Activated CD4-positive, CD25-positive, alpha-beta regulatory T cell treated with anti-CD3 and anti-CD28 coated beads, Interleukin-2, amount 50 U/mL, for 24 hours (primary cell): ENCODE measurements around the gene LRWD1.

Source experiments
- ATAC-seq, 2 donors: fragments of 150-1000 bp; cut with Tn5 transposase; one replicate each; pipeline ENCODE4 v1.10.0; 2021; ENCODE audit warnings: mild to moderate bottlenecking in 1 of 2, moderate library complexity in 1 of 2

The LRWD1 gene

DNA sequence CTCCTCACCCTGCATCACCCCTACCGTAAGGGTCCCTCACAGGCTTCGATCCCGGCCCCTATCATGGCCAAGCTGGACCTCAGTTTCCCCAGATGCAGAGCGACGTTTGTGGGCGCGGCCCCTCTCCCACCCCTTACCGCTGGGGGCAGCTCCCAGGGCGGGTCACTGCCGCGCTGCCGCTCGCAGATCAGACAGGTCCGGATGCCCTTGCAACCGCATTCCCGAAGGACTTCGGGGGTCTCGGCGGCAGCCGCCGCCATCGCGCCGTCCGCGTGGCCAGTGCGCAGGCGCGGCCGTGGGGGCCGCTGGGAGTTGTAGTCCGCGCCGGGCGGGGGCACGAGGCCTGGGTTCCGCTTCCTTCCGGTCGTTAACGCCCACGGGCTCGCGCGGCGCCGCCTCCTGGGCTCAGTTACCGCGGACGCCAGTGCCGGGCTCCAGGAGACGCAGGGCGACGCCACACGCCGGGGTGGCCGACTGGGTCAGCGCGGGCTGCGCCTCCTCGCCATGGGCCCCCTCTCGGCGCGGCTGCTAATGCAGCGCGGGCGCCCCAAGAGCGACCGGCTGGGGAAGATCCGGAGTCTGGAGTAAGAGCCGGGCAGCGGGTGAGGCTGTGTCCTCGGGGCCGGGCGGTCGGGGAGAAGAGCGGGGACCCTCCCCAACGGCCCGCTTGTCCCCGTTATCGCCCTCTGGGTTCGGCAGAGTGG lies at the start of gene LRWD1, which contains the start of gene ALKBH4:
Gene LRWD1, plus strand, starts transcription at position 408 of the 704 bp plus-strand sequence. Its CDS starts 97 bp downstream, at position 505.
Gene ALKBH4, minus strand, starts transcription at position 287 of the 704 bp plus-strand sequence. Its CDS starts 27 bp downstream, at position 260.
- ATAC-seq: peak; percentile 93 to 95

DNA sequence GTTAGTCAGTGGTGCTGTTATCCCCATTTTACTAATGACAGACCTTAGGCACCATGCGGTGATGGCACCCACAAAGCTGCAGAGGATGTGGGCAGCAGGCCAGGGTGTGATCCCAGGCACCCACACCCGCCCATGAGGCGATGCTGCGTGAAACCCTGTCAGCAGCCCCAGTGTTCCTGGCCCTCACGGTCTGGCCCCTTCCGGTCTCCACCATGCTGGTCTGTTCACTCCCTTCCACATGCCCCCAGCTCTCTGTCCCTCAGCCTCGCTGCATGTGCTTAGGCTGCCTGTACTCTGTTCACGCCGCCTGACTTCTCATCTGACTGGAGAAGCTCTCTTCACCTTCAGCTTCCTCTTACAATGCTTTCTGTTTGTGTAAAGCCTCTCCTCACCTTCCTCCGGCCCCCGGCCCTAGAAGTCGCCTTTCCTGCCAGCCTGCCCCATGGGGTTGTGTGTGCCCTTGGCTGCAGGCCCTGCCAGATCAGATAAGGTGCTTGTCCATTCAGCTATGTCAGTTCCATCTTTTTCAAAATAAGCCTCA lies 49.0 kb upstream of the LRWD1 start:
- ATAC-seq: peak; percentile 82 to 86

- ATAC-seq: no peak
Observed at GRCh38 chr7:102416406-102416805, 48.4 kb upstream of the LRWD1 start.

DNA sequence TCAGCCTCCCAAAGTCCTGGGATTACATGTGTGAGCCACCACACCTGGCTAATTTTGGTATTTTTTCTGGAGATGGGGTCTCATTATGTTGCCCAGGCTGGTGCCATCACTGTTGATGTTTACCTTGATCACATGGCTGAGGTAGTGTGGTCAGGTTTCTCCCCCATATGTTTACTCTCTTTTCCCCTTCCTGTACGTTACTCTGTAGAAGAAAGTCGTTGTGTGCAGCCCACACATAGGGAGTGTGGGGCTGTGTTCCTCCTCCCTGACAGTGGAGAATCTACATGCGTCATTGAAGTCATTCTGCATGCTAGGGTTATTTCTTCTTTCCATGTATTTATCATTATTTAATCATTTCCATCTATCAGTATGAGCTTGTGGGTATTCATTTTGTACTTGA lies 47.7 kb upstream of the LRWD1 start:
- peak; percentile 30 for ATAC-seq

DNA sequence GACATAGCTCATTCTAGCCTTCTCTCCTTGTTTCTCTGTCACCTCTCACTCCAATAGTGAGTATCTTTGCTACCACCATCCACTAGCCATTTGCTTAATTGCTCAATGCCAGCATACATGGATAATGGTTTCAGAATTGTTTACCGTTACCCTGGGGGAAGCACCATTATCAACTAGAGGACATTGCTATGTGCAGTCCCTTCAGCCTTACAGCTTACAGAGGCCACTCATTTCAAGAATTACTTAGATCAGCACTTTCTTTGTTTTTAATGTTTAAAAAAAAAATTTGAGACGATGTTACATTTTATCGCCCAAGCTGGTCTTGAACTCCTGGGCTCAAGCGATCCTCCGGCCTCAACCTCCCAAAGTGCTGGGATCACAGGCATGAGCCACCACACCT lies 46.2 kb upstream of the LRWD1 start:
- no peak for ATAC-seq

DNA sequence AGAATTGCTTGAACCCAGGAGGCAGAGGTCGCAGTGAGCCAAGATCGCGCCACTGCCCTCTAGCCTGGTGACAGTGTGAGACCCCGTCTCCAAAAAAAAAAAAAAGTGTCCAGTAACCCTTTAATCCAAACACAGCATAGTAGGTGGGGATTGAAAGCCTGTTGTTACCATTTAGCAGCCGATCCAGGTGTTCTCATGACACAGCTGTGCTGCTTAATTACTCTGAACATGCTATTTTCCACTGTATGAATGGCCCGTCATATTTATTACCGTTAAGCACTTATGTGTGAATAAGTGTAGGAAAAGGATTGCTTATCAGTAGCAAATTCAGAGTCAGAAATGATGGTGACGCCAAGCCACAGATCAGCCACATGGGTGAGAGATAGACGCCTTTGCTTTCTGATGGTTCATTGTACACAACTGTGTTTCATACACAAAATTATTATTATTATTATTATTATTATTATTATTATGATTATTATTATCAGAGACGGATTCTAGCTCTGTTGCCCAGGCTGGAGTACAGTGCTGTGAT lies 43.0 kb upstream of the LRWD1 start:
- no peak for ATAC-seq

- no peak for ATAC-seq
Observed at GRCh38 chr7:102424129-102424551, 40.6 kb upstream of the LRWD1 start.

GRCh38 chr7:102424787-102425218 lies 40.0 kb upstream of the LRWD1 start:
- ATAC-seq: no peak

DNA sequence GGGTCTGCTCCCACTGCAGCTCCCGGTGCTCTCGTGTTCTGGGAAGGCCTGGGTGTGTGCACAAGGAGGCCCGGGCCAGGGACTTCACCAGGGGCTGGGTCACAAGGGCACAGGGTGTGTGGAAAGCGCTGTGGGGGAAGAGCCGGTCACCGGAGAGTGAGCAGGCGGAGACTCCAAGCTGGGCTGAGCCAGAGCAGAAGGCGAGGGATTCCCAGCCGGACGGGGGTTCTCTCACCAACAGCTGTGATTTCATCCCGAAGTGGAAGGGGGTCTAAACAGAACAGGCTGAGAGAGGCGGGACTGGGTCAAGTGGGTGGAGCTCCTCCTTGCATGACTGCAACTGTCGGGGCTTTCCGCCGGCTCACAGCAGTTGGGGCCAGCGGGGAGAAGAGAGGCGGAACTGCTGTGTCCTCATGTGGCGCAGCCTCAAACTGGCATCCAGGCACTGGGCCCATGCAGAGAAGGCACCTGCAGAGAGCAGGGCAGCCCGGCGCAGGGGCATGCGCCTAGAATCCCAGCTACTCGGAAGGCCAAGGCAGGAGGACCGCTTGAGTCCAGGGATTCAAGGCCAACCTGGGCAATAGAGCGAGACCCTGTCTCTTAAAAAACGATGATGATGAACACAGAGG lies 39.0 kb upstream of the LRWD1 start:
- peak; percentile 83 to 84 for ATAC-seq

DNA sequence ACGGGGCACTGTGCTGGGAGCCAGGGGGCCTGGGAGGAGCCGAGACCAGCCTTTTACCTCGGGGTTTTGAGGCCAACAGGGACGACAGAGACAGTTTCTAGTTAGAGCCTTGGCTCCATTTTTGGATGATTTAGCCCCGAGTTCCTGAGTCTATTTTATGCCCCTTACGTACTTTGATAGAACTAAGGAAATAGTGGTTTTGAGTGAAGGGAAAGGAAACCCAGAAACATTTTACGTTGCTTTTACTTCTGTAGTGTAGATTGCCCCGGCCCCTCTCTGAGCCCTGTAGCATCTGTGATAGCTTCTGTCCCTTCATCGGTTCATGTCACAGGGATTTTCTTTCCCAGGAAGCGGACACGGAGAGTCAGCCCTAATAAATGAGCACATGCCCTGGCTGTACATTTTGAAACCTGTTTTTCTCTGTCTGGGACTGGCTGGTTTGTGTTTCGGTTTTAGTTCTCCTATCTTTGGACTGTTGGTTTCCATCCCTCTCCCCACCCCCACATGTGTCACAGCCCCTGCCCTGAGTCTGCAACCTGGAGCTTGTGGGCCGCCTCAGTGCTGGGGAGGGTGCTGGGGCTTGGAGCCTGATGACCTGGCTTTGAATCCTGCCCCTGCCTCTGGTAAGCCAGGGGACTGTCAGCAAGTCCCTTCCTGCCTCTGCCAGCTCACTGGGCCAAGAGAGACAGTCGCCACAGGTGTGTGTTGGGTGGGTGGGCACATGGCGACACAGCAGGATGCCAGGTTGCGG lies 38.3 kb upstream of the LRWD1 start:
- ATAC-seq: peak; percentile 86 to 89

DNA sequence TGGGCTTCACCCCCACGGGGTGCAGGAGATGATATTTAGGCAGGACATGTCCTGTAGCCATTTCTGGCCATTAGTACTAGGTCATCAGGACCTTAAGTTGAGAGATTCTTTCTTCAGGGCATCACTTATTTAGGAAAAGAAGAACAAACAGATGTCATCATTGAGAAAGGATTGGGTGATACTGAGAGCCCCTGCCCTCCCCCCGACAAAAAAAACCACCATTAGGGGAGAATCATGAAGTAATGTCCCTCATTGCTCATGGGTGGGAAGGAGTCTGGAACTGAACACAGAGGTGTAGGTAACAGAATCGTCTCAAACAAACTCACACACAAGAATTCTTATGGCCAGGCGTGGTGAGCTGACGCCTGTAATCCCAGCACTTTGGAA lies 37.8 kb upstream of the LRWD1 start:
- no peak for ATAC-seq

DNA sequence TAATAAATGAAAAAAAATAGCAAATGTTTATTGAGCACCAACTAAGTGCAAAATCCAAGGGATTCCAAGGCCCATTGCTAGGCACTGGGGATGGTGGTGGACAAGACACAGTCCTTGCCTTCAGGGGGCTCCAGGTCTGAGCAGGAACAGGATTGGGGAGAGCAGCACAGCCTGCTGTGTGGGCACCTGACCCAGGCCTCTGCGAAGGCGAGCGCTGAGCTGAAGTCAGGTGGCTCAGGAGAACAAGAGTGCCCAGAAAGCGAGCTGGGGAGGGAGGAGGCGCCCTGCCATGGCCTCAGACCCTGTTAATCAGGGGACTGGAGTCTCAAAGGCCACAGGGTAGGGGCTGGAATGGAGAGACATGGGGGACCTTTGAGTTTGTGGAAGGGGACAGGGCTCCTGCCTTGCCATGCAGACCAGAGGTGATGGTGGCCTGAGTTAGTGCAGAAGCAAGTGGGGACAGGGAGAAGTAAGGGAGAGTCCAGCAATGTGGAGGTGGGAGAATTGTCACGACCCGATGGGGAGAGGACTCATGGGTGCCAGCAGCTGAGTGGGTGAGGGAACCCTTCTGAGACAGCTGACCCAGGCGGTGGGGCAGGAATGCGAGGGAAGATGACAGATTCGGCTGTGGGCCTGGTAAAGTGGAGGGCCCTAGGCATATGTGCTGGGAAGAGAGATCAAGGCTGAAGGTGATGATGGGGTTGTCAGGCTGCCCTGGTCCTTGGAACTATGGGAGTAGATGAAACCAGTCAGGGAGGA lies 35.5 kb upstream of the LRWD1 start:
- no peak for ATAC-seq

- ATAC-seq: peak; percentile 29 to 42
Observed at GRCh38 chr7:102431617-102432298, 33.0 kb upstream of the LRWD1 start.

DNA sequence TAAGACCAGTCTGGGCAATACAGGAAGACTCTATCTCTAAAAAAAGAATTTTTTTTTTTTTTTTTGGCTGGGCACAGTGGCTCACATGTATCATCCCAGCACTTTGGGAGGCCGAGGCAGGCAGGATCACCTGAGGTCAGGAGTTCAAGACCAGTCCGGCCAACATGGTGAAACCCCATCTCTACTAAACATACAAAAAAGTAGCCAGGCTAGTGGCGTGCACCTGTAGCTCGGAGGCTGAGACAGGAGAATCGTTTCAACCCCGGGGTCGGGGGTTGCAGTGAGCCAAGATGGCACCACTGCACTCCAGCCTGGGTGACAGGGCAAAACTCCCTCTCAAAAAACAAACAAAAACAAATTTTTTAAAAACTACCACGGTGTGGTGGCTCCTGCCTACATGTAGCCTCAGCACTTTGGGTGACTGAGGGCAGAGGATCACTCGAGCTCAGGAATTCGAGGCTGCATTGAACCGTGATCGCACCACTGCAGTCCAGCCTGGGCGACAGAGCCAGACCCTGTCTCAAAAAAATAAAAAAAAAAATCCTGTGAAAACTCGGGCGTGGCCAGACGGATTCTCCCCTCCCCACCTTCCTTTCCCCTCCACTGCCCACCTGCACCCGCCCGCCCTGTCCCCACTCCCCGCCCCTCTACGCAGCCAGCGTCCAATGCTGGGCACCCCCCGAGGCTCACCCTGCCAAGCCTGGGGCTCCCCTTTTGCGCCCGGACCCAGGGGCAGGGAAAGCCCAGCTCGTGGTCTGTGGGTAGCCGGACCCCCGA lies 32.2 kb upstream of the LRWD1 start:
- peak; percentile 5 to 14 for ATAC-seq

DNA sequence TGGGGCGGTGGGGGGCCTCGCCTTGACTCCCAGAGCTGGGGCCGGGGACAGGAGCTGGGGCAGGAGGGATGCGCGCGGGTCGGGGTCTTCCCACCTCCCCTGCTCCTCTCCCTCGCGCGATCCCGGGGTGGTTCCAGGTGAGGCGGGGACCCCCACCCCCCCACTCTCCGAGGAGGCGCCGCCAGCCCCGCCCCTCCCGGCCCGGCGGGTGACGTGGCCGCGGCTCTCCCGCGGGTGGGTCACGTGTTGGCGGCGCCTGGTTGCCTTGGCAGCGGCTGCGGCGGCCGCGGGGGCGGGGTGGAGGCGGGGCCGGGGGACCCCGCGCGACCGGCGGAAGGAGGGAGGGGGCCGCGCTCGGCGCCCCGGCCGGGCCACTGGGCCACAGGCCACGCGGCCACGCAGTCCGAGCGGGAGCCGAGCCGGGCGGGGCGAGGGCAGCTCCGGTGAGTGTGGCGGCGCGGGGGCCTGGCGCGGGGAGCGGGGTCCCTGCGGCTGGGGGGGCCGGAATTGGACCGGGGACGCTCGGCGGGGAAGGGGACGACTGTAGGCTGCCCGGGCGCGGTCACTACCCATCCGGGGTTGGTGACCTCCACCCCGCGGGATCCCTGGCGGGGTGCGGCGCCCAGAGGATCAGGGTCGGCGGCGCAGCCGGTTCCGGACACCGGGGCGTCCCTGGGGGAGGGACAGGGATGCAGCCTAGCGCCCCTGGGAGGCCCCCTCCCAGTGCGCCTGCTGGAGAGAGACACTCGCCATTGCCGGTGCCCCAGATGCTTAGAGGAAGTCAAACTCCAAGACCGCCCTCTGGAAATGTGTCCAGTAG lies 31.4 kb upstream of the LRWD1 start, which contains the start of gene ORAI2:
Gene ORAI2, plus strand, starts transcription at position 357 of the 820 bp plus-strand sequence. CDS start 5,382 bp downstream, outside the sequence.
- peak; percentile 79 to 80 for ATAC-seq

DNA sequence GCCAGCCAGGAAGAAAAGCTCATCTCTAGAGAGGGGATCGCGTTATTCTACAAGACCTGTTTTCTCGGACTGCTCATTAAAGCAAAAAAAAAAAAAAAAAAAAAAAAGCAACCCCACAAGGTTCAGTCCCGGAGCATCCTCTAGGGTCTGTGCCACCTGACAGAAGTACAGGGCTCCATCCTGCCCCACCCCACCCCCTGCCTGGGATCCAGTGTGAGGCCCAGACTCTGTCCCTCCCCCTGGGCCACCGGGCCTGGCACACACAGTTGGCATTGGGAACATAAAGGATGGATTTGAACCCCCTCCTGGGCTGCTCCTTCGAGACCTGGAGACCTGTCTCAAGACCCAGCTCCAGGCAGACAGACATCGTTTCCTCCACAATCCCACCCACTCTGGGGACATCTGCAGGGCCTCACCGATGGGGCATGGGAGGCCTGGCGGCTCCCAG lies 30.7 kb upstream of the LRWD1 start:
- ATAC-seq: peak in 1 of 2 donors; percentile 4

DNA sequence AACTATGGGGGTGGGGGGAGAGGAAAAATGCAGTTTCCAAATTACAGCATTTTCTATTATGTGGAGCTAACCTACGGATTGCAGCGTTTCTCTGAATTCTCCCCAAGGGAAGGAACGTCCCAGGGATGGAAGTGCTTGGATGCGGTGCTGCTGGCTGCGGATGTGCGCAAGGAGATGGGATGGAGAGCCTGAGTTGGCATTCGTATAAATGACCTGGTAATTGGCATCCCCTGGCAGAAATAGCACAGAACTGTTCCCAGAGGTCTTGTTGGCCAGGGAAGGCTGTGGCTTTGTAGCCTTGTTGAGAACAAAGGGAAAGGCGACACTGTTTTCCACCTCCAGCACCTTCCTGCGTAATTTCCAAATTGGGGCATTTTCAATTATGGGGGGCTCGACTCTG lies 28.7 kb upstream of the LRWD1 start:
- ATAC-seq: no peak

DNA sequence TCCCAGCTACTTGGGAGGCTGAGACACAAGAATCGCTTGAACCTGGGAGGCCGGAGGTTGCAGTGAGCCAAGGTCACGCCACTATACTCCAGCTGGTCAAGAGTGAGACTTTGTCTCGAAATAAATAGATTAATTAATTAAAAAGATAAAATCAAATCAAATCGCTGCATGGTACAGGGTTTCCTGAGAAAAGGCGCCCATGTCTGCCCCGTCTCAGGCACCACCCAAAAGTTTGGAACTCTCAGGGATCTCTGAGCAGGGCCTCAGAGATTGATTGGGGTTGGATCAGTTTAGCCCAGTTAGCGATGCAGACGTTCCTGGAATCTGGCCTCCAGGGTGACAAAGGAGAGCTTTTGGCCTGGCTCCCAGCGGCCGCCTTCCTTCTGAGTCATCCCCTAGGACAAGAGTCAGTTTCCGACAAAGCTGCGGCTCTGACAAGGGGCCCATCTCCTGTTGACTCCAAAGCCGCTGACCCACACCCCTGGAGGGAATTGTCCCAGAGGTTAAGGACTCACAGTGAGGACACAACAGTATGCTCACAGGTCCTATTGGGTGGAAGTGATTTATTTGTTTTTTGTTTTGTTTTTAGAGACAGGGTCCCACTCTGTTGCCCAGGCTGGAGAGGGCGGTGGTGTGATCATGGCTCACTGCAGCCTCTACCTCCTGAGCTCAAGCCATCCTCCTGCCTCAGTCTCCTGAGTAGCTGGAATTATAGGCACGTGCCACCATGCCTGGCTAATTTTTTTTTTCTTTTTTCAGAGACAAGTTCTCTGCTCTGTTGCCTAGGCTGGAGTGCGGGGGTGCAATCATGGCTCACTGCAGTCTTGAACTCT lies 24.6 kb upstream of the LRWD1 start:
- ATAC-seq: no peak
